ENCODE measurements around the gene PPP1R9B. TPM values are rescaled to one million over a fixed set of nuclear protein-coding genes. Genes with fewer than 3 reads are reported as not detected.
A peak's percentile ranks its signal among the peaks of the same experiment; 100 is the strongest.

The PPP1R9B gene
- total and polyA plus RNA-seq, 2 of the 8 experiments (the other 6 are each of a cell fraction or from before 2014, with no cell fraction given), result 5.2 to 13.1 TPM

GRCh38 chr17:50173335-50173941 lies 23.0 kb upstream of the PPP1R9B start:
- Histone ChIP-seq H2BK5ac (ENCODE audit: low read depth, low read length) (peak overlapping the region; percentile 76; the same call in 1 of the 2 replicates), H3K4me2 (ENCODE audit: insufficient read depth in 1 of 2, low read depth in 2 of 2, low read length in 2 of 2) (no peak overlapping the region), H3K56ac (replicated peaks; ENCODE audit: insufficient read length, low read depth, low read length) (no peak overlapping the region), H2AK5ac (ENCODE audit: low read depth, low read length) (no peak overlapping the region), H3K36me3 (ENCODE audit: control insufficient read depth in 2 of 4, insufficient read depth in 4 of 4, low read length in 3 of 4) (no peaks in the 10 kb centered on the region), H3K4me3 (ENCODE audit: extremely low read depth in 1 of 4, insufficient read depth in 2 of 4, low read depth in 3 of 4, low read length in 4 of 4) (no peak overlapping the region), H3K4ac (replicated peaks; ENCODE audit: insufficient read length, low read depth, low read length) (no peak overlapping the region), H2BK12ac (ENCODE audit: low read depth, low read length) (peak overlapping the region; percentile 94; the same call in 1 of the 2 replicates), H2BK15ac (ENCODE audit: low read length) (0 out of 2 replicates have a peak overlapping the region, but pooled peaks have one; percentile 65), H4K8ac (ENCODE audit: extremely low read depth, insufficient read depth, low read length) (no peak overlapping the region), H3K79me2 (ENCODE audit: control insufficient read depth in 1 of 2, insufficient read depth in 2 of 2, low read length in 2 of 2) (no peaks in the 10 kb centered on the region), H3K23ac (ENCODE audit: insufficient read length) (no peak overlapping the region), H4K20me1 (replicated peaks in 1 of 2; ENCODE audit: control insufficient read depth in 1 of 2, insufficient read depth in 2 of 2, low read length in 2 of 2) (no peaks in the 10 kb centered on the region), H3K79me1 (ENCODE audit: low read depth, low read length) (no peaks in the 10 kb centered on the region), H2BK20ac (ENCODE audit: low read length) (no peak overlapping the region), H4K5ac (ENCODE audit: insufficient read length, low read depth, low read length) (no peak overlapping the region), H3K23me2 (ENCODE audit: low read depth, low read length) (no peaks in the 10 kb centered on the region), H3K9ac (replicated peaks in 1 of 4; ENCODE audit: extremely low read depth in 1 of 4, low read depth in 3 of 4, low read length in 3 of 4) (no peak overlapping the region), H3K4me1 (replicated peaks in 1 of 4; ENCODE audit: control insufficient read depth in 3 of 4, insufficient read depth in 4 of 4, low read length in 3 of 4) (peaks cover under 1 to 17% (median 11%) of the 10 kb centered on the region in 4 experiments), H4K91ac (replicated peaks; ENCODE audit: insufficient read length, low read length) (peak overlapping the region; percentile 87), H2AFZ (ENCODE audit: low read length) (peak overlapping the region; percentile 36), H3K27ac (ENCODE audit: low read depth, low read length) (0 out of 2 replicates have a peak overlapping the region, but pooled peaks have one; percentile 3), H3K18ac (ENCODE audit: extremely low read depth, low read length) (no peak overlapping the region; the same call in 1 of the 2 replicates), H3K14ac (ENCODE audit: insufficient read length) (no peak overlapping the region), H3K9me3 (ENCODE audit: insufficient read depth in 2 of 2, low read depth in 1 of 2, low read length in 1 of 2) (no peaks in the 10 kb centered on the region), H2BK120ac (replicated peaks; ENCODE audit: low read depth, low read length) (no peak overlapping the region), H3K27me3 (replicated peaks in 1 of 4; ENCODE audit: control insufficient read depth in 3 of 4, extremely low read depth in 1 of 4, insufficient read depth in 3 of 4, low read length in 3 of 4) (no peaks in the 10 kb centered on the region)
- DNase-seq (ENCODE audit: low read depth in 1 of 2, low spot score in 2 of 2), result no peak
- ChIA-PET CTCF (ENCODE audit: partially characterized antibody) (interaction anchor here (0.8 to 17.0 kb wide), 18 partner anchors 8 to 160 kb away, joined by 3 to 299 read pairs (median 6); partner anchors contain the start of genes COL1A1, SGCA and TMEM92), POLR2A (ENCODE audit: partially characterized antibody) (interaction anchor here (1.2 kb wide), 1 partner anchor 9 kb away, joined by 3 read pairs; no protein-coding TSS in a partner anchor)
- WGBS, 2 experiments (ENCODE audit: extremely low coverage in 1 of 2, insufficient coverage in 1 of 2, insufficient read length in 1 of 2, insufficient replicate concordance in 2 of 2, low coverage in 1 of 2, low lambda C conversion rate in 2 of 2, missing lambda C conversion rate in 1 of 2), result 83% methylated on average over 10 of the region's 10 CpGs; no CpG with 5 or more reads in 1 of the 2 experiments
- TF ChIP-seq MAX (IDR thresholded peaks at IDR 0.05) (peak; percentile 38; the same call in 1 of the 2 replicates), BRCA1 (IDR thresholded peaks at IDR 0.05; ENCODE audit: low read depth, low read length) (no peak)
- FAIRE-seq, result no peak
